ENCODE results near the gene FAM162A. TPM values are rescaled to one million over a fixed set of nuclear protein-coding genes. Genes with fewer than 3 reads are reported as not detected.
A peak's percentile ranks its signal among the peaks of the same experiment; 100 is the strongest.

FAM162A gene
- total RNA-seq, 2 donors from 2014 or later, result 51.2 to 194 TPM

DNA sequence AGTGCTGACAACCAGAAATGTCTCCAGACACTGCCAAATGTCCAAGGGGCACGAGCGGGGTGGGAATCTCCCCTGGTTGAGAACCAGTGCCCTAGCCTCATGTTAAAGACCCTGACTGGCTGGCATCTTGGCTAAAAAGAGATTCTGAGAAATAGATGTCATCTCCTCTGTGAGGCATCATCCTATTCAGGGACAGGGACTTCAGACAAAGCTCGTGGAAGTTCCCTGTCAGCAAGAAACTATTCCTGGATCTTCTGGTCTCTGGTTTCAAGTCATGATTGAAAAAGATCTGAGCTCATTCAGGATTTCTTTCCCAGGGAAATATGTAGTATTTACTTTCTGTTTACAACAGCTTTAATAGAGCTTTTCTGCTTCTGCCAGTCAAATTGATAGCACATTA is 21.0 kb downstream of the FAM162A start:
- no peak for ATAC-seq
- Mint-ChIP-seq H3K27ac (peak overlapping the region in 1 of 2 donors; percentile 62), H3K36me3 (peaks cover 0 to 20% of the 10 kb centered on the region in 2 donors), H3K9me3 (no peaks in the 10 kb centered on the region)
- no peak for DNase-seq (ENCODE audit: low spot score in 2 of 2)

DNA sequence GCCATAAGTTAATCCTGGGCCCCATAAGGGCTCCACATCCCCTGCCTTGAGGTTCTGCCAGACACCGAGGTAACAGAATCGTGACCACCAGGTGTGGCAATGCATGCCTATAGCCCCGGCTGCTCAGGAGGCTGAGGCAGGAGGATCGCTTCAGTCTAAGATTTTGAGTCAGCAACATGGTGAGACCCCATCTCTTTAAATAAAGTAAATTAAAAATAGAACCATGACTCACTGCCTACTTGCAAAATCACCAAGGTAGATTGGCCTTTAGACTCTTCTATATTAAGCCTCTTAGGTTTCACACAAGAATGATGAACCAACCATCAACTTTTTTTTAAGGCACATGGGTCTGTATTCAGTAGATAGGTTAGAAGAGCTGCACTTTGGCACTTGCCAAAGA is 22.2 kb downstream of the FAM162A start:
- ATAC-seq (peak; percentile 40 to 48), DNase-seq (ENCODE audit: low spot score in 2 of 2) (no peak)
- Mint-ChIP-seq H3K9me3 (no peaks in the 10 kb centered on the region), H3K27ac (peak overlapping the region; percentile 62 to 89), H3K36me3 (peaks cover 0 to 20% of the 10 kb centered on the region in 2 donors)

DNA sequence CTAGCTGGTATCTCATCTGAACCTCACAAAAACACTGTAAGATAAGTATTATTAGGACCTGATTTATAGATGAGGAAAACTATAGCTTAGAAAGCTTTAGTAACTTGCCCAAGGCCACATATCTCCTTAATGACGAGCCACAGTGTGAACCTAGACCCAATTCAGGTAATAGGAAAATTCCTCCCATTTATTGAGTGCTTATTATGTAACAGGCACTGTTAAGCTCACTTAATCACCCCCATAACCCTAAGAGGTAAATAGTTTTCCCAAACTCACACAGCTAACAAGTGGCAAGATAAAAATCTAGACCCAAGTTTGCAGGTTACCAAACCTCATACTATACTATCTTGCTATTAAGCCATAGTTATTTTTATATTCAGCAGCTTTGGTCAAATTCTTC is 24.0 kb downstream of the FAM162A start:
- H3K36me3 Mint-ChIP-seq, result peaks cover 0 to 24% of the 10 kb centered on the region in 2 donors
- no peaks in the 10 kb centered on the region for H3K9me3 Mint-ChIP-seq
- ATAC-seq (no peak), DNase-seq (ENCODE audit: low spot score in 2 of 2) (no peak)
- no peak overlapping the region for H3K27ac Mint-ChIP-seq

DNA sequence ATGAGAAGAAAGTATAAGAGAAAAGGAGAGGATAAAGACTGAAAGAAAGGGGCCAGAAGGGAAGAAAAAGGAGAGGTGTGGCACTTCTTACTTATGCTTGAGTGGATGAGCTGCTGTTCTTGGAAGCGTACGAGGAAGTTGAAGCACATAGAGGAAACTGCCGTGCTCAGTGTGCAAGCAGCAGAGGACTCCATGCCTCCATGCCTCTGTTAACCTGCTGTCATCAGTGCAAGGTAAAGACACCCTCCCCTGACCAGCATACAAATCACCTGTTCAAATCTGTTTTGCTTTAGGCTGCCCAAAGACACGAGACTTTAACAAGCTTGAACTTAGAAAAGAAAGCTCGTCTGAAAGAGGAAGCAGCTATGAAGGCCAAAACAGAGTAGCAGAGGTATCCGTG is 25.5 kb downstream of the FAM162A start:
- Mint-ChIP-seq H3K27ac (peak overlapping the region; percentile 34 to 43), H3K36me3 (peaks cover 6 to 18% of the 10 kb centered on the region in 2 donors), H3K9me3 (no peaks in the 10 kb centered on the region)
- DNase-seq (ENCODE audit: low spot score in 2 of 2) (no peak), ATAC-seq (no peak)

DNA sequence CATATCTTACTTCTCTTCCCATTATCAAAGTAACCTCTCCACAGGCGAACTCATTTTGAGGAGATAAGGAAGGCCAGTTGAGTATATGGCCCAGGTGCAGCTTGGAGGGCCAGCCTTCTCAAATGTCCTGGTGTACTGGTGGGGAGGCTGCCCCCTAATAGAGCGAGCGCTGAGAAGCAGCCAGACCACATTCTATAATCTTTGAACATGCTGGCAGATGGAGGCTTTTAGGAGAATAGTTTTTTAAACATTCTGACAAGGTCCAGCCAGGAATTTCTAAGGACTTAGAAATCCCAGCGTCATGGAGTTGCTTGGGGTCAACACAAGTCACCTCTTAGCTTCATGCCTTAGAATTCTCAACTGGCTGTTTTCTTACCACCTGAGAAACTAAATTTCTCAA is 26.1 kb downstream of the FAM162A start:
- DNase-seq (ENCODE audit: low spot score in 2 of 2) (no peak), ATAC-seq (no peak)
- peaks cover 12 to 24% of the 10 kb centered on the region in 2 donors for H3K36me3 Mint-ChIP-seq
- peak overlapping the region; percentile 43 to 67 for H3K27ac Mint-ChIP-seq
- H3K9me3 Mint-ChIP-seq, result no peaks in the 10 kb centered on the region

DNA sequence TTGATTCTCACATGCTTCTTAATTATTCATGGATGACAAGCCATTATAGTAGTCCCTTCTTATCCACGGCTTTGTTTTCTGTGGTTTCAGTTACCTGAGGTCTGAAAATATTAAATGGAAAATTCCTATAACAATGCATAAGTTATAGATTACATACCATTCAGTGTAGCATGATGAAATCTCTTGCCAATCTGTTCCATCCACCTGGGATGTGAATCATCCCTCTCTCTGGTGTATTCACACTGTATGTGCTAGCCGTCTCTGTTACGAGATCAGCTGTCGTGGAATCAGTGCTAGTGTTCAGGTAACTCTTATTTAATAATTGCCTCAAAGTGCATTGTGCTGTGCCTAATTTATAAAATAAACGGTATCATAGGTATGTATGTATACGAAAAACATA is 26.7 kb downstream of the FAM162A start:
- ATAC-seq, result peak; percentile 59 to 70
- no peak for DNase-seq (ENCODE audit: low spot score in 2 of 2)
- Mint-ChIP-seq H3K9me3 (no peaks in the 10 kb centered on the region), H3K27ac (no peak overlapping the region), H3K36me3 (peaks cover 17 to 27% of the 10 kb centered on the region in 2 donors)

DNA sequence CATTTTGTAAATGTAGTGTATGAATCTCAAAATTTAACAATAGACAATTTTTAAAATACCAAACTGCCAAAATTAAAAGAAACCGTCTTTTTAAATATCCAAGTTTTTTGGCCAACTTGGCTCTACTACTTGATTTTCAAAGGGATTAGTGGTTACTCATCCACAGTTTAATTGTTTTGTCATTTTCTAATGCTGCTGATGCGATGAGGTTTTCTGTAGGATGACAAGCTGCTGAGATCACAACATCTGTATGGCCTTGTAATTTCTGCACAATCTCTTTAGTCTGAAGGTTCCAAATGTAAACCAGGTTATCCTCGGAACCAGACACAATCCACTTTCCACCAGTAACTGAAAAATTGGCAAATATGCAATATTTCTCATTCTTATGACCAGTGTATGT is 30.4 kb downstream of the FAM162A start:
- no peaks in the 10 kb centered on the region for H3K9me3 Mint-ChIP-seq
- peaks cover 25% of the 10 kb centered on the region in 2 donors for H3K36me3 Mint-ChIP-seq
- peak overlapping the region in 1 of 2 donors; percentile 96 for H3K27ac Mint-ChIP-seq
- DNase-seq (ENCODE audit: low spot score in 2 of 2) (no peak), ATAC-seq (no peak)

DNA sequence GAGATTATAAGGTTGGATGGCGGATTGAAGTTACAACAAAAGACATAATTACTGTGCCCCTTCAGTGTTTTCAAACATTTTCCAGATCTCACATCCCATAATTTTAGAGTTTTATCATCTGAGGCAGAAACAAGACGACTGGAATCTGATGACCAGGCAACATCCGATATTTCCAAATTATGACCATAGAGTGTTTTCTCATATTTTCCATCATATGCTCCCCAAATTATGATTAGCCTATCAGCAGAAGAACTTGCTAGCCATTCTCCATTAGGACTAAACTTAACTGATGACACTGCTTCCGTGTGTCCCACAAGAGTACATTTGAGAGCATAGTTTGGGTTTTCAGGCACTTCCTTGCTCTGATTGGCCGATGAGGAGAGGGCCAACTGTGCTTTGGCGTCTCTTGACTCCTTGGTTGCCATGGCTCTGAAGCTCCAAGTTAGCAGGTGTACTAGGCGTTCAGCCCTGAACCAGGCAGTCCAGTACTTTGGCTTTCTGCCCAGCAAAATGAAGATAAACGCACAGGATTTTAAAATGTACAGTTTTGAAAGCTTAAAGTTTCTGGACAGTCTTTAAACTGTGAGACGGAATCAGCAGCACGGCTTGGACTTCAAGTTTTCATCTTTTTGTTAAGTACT is 31.2 kb downstream of the FAM162A start:
- H3K9me3 Mint-ChIP-seq, result no peaks in the 10 kb centered on the region
- peak overlapping the region; percentile 96 to 98 for H3K27ac Mint-ChIP-seq
- DNase-seq (ENCODE audit: low spot score in 2 of 2) (peak; percentile 54 to 66), ATAC-seq (peak; percentile 43 to 62)
- peaks cover 25% of the 10 kb centered on the region in 2 donors for H3K36me3 Mint-ChIP-seq

DNA sequence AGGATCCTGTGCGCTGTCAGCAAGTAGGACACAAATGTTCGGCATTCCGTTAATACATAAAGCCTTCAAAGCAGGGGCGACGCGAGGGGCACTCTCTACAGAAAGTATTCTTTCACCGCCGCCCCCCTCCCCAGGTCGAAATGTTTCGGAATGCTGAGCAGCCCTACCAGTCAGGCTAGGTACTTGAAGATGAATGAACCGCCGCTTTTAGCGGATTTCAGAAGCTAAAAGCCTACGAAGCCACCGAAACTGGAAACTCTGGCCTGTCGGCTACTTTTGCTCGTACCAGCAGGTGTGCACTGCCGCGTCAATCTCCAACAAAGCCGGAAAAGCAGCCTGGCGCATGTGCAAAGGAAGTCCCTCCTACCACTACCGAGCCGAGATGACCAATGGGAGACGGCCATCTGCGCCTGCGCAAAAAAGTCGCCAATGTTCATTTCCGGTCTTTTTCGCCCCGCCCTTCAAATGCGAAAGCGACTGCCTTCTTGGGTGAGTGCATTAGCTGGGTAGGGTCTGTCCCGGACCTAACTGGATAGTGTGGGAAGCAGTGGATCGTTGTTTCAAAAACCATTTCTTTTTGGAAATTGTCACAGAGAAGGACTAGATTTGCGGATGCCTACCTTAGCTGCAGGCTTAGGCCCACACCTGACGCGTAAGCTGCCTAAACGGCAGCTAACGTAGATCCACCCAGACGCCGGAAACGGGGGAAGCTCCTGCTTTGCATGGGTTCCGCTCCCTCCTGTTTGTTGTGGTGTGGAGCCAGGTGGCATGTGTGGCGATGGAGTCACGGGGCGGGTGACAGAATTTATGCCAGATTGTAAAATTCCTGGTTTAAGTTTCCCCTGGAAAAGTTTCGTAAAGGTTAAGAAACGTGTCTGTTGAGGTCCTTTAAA is 32.0 kb downstream of the FAM162A start, which contains the start of gene WDR5B:
Gene WDR5B, minus strand, starts transcription at position 301 of the 893 bp plus-strand sequence. CDS start 534 bp downstream, outside the sequence.
- DNase-seq (ENCODE audit: low spot score in 2 of 2) (peak; percentile 97 to 99), ATAC-seq (peak; percentile 91 to 93)
- no peaks in the 10 kb centered on the region for H3K9me3 Mint-ChIP-seq
- peak within 1 kb of the TSS; percentile 96 to 98 for H3K27ac Mint-ChIP-seq
- peaks cover 25% of the 10 kb centered on the region in 2 donors for H3K36me3 Mint-ChIP-seq

DNA sequence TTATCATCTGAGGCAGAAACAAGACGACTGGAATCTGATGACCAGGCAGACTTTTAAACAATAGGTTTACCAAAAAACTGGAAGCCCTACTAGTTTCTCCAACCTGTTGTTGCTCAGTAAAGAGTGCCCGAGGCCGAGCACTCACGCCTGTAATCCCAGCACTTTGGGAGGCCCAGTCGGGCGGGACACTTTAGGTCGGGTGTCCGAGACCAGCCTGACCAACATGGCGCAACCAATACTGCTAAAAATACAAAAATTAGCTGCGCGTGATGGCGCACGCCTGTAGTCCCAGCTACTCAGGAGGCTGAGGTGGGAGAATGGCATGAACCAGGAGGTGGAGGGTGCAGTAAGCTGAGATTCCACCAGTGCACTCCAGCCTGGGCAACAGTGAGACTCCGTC is 33.0 kb downstream of the FAM162A start:
- no peak for DNase-seq (ENCODE audit: low spot score in 2 of 2)
- no peak for ATAC-seq
- H3K27ac Mint-ChIP-seq, result peak overlapping the region; percentile 96 to 98
- H3K36me3 Mint-ChIP-seq, result peaks cover 25% of the 10 kb centered on the region in 2 donors
- H3K9me3 Mint-ChIP-seq, result no peaks in the 10 kb centered on the region

DNA sequence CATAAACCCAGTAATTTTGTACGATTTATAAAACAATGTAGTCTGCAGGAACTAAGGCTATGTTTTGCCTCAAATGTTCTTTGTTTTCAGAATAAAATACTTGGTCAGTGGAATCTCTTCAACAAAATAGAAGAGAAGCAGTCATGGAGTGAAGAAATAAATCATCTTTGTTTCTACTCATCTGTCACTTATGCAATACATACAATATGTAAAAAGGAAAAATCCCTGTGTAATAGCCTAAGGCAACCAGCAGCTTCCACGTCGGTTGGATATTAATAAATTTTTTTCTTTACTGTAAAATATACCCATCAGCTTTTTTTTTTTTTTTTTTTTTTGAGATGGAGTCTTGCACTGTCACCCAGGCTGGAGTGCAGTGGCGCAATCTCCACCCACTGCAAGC is 37.1 kb downstream of the FAM162A start:
- H3K36me3 Mint-ChIP-seq, result peaks cover 17 to 24% of the 10 kb centered on the region in 2 donors
- ATAC-seq, result no peak
- H3K27ac Mint-ChIP-seq, result no peak overlapping the region
- no peaks in the 10 kb centered on the region for H3K9me3 Mint-ChIP-seq
- DNase-seq (ENCODE audit: low spot score in 2 of 2), result no peak

DNA sequence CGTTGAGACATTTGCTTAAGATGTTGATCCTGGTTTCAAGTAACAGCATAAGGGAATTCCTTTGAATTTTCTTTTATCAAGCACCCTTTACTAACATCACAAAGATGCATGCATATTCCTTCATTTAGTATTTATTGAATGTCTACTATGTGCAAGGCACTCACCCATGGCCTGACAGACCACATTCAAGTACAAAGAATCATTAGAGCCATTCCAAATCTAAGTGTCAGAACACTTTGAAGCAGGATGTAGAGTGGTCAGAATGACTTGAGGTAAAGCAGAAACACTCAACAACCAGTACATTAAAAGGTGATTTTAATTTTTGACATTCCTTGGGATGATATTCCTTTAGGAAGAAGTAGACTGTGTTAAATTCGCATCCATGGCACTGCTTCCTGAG is 37.9 kb downstream of the FAM162A start:
- ATAC-seq (no peak), DNase-seq (ENCODE audit: low spot score in 2 of 2) (no peak)
- Mint-ChIP-seq H3K9me3 (no peaks in the 10 kb centered on the region), H3K36me3 (peaks cover 11 to 25% of the 10 kb centered on the region in 2 donors), H3K27ac (no peak overlapping the region)

DNA sequence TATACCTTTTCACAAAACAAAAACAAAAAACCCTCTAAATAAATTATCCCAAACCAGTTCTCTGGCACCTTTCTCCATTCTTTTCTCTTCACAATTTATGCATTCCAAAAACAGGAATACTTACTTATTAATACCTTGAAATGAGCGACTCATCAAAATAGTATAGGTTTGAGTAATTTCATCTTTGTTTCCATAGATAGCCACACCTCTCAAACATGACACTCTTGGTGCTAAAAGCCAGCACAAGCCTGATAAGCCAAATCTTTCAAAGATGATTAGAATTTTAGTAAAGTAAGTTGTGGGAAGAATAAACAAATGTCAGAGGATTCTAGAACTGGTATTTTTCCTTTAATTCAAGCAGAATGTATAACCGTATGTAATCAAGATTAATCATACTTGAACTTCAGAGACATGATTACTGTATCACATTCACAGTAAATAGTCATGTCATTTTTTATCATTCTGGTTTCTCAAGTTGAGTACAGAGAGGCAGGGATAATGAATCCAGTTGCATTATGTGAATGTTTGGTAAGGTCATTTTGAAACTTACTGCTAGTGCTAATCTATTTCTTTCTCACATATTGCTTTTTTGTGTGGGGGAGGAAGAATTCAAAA is 44.0 kb downstream of the FAM162A start:
- Mint-ChIP-seq H3K36me3 (peaks cover 18 to 58% of the 10 kb centered on the region in 2 donors), H3K27ac (peak overlapping the region; percentile 31 to 96), H3K9me3 (no peaks in the 10 kb centered on the region)
- DNase-seq (ENCODE audit: low spot score in 2 of 2) (no peak), ATAC-seq (peak; percentile 74 to 95)

DNA sequence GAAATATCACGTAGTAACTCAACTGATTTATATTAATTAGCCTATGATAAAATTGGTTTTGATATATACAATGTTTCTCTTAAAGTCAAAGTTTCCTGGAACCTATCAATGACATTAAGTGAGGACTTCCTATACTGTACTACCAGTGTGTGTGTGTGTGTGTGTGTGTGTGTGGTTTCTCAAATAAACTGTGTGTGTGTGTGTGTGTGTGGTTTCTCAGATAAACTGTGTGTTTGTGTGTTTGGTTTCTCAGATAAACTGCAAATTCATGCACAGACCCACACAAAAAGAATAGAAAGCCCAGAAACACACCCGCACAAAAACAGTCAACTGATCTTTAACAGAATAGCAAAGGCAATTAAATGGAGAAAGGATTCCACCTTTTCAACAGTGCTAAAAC is 46.4 kb downstream of the FAM162A start:
- peaks cover 17 to 53% of the 10 kb centered on the region in 2 donors for H3K36me3 Mint-ChIP-seq
- H3K9me3 Mint-ChIP-seq, result no peaks in the 10 kb centered on the region
- DNase-seq (ENCODE audit: low spot score in 2 of 2) (no peak), ATAC-seq (no peak)
- H3K27ac Mint-ChIP-seq, result no peak overlapping the region

DNA sequence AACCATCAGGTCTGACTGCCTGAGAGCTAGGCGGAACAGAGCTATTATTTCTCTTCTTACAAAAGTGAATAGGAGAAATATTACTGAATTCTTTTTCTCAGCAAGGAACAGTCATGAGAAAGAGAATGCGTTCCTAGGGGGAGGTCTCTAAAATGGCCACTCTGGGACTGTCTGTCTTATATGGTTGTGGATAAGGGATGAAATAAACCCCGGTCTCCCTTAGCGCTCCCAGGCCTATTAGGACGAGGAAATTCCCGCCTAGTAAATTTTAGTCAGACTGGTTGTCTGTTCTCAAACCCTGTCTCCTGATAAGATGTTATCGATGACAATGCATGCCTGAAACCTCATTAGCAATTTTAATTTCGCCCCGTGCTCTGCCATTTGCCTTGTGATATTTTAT is 52.0 kb downstream of the FAM162A start:
- ATAC-seq (no peak), DNase-seq (ENCODE audit: low spot score in 2 of 2) (no peak)
- no peaks in the 10 kb centered on the region for H3K9me3 Mint-ChIP-seq
- H3K27ac Mint-ChIP-seq, result peak overlapping the region in 1 of 2 donors; percentile 32
- peaks cover 34 to 38% of the 10 kb centered on the region in 2 donors for H3K36me3 Mint-ChIP-seq

DNA sequence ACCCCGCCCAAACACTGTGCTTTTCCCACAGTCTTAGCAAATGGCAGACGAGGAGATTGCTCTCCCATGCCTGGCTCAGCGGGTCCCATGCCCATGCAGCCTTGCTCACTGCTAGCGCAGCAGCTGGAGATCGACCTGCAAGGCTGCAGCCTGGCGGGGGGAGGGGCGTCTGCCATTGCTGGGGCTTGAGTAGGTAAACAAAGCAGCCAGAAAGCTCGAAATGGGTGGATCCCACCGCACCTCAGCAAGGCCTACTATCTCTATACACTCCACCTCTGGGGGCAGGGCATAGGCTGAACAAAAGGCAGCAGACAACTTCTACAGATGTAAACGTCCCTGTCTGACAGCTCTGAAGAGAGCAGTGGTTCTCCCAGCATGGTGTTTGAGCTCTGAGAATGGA is 59.1 kb downstream of the FAM162A start:
- Mint-ChIP-seq H3K36me3 (peaks cover 50 to 59% of the 10 kb centered on the region in 2 donors), H3K9me3 (peaks cover 4 to 7% of the 10 kb centered on the region in 2 donors), H3K27ac (no peak overlapping the region)
- no peak for ATAC-seq
- no peak for DNase-seq (ENCODE audit: low spot score in 2 of 2)

Data from activated naive CD4-positive, alpha-beta T cell treated with anti-CD3 and anti-CD28 coated beads, Interleukin-2, amount 50 U/mL, for 72 hours (primary cell).